ENCODE measurements around the gene HNRNPA3.
A peak's percentile ranks its signal among the peaks of the same experiment; 100 is the strongest.
"Not testable (repeated sequence)": the region's sequence is repeated elsewhere in the genome, so short reads cannot be mapped to it uniquely, and the experiment has no call there.

Gene HNRNPA3

DNA sequence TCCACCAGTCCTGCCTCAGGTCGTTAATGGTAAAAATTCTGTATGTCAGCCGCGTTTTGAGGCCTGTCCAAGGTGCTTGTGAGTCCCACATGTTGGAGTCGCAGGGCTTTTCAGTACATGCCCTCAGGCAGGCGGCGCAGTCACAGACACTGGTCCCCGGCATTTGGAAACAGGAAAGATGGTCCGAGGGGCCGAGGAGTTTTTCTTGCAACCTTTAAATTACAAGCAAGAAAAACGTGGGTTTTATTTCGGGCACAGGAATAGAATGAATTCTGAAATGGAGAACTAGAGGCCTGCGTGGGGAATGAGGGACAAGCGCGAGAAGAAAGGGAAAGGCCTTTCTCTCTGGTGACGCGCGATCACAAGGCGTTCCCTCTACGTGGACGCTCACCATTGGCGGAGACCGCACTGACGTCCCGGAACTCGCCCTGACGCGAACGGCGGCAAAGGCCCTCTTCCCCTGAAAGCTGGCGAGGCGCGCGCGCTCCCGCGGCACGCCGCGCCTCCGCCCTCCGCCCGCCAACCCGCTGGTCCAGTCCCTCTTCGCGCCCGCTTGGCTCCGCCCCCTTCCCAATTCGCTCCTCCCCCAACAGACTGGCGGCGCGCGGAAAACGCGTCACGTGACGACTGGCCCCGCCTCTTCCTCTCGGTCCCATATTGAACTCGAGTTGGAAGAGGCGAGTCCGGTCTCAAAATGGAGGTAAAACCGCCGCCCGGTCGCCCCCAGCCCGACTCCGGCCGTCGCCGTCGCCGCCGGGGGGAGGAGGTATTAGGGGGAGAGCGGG lies at the start of gene HNRNPA3:
Gene HNRNPA3, plus strand, starts transcription at position 689 of the 785 bp plus-strand sequence. Its CDS starts 6 bp downstream, at position 695.
- DNase-seq (ENCODE audit: low read depth), result peak; percentile 99

DNA sequence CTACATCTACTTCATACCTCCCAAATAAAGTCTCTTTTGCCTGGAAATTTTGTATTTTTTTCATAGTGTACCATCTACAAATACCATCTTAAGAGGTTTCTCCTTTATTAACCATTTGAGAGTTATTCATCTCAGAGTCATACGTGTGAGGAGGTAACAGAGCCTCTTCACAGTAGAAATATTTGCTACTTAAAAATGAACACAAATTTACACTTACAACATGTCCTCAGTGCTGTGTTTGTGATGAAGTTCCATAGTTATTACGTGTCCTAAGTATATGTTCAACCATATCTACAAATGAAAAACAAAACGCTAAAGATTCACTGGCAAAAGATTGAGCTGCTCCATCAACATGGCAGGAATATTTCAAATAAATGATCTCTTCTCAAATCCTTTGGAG lies 48.5 kb upstream of the HNRNPA3 start:
- DNase-seq (ENCODE audit: low read depth), result no peak

GRCh38 chr2:177164584-177165052 lies 48.0 kb upstream of the HNRNPA3 start:
- peak; percentile 67 for DNase-seq (ENCODE audit: low read depth)

DNA sequence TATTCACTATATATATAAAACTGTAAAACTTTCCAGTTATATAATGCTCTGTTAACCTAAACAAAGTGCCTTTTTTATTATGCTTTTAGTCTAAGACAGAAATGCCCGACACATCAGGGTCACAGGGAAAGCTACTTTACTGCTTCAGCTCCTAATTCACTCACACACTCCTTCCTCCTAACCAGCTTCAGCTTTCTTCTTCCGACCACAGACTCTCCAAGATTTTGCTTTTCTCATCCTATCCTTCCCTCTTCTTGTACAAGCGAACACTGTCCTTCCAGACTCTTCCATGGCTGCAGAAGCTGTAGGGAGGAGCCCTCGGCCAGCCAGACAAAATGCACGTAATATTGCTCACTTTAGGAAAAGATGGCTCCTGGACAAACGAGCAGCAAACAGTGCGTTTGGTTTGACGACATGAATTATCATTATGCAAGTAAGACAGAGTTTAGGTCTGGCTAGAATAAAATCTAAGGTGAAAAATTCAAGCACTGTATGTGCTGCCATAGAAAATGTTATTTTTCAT lies 47.5 kb upstream of the HNRNPA3 start:
- no peak for DNase-seq (ENCODE audit: low read depth)

DNA sequence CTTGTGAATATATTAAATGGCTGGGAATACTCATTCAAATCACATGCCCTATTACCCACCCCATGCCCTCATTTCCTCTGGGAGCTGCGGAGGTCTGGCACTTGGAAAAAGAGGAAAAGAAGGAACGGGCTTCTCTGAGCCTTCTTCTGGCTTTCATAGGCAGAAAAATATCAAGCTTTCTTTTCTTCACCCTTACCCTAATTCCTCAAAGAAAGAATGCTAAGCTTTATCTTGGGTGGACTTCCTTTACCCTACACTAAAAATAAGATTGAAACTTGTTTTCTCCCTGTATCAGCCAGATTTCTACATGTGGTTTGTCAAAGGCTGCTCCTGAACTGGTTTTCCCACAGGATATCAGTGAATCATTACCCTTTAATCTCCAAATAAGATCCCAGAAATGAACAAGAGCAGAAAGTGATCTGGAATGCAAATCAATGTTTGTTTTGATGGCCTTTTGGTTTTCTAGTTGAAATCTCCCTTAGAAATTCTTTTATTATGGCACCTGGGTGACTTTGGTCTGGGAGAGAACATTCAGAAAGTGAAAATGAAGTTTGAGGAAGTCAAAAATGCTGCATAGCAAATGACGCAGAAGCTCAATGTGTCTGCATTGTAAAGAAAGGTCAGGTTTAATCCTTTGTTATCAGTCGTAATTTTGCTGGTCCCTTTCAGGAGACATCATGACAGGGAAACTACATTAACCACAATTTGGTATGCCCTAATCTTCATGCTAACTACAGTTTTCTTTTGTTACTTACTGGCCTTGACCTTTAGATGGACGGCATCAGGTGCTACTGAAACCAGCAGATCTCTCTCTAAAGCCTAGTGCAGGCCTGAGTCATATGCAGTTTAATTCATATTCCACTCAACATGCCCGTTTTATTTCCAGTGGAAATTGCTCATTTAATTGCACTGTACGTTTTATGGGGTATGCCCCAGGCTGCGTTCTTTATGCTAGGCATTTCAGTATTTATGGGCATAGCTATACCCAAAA lies 46.6 kb upstream of the HNRNPA3 start:
- no peak for DNase-seq (ENCODE audit: low read depth)

- DNase-seq (ENCODE audit: low read depth), result no peak
These were observed 42.6 kb upstream of the HNRNPA3 start for GRCh38 chr2:177169810-177170514.

DNA sequence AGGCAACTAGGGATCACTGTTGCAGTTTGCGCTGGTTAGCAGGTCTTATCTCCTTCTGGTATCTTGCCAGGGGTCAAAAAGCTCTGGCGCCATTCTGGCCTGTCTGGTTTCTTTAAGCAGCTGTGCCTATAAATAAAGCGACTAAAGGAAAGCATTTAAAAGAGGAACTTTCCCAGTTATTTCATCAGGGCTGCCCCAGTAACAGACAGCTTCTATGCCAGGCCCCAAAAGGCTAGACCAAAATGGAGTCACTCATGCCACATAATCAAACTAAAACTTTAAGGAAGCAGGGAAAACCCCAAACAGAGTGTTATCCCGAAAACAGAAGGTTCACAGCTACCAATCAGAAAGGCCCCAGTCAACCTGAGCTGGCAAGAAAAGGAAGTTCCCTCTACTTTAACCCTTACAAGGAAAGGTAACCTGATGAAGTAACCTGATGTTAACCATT lies 41.2 kb upstream of the HNRNPA3 start:
- DNase-seq (ENCODE audit: low read depth), result no peak

- DNase-seq (ENCODE audit: low read depth), result no peak
These were observed 40.3 kb upstream of the HNRNPA3 start for GRCh38 chr2:177172034-177172880.

DNA sequence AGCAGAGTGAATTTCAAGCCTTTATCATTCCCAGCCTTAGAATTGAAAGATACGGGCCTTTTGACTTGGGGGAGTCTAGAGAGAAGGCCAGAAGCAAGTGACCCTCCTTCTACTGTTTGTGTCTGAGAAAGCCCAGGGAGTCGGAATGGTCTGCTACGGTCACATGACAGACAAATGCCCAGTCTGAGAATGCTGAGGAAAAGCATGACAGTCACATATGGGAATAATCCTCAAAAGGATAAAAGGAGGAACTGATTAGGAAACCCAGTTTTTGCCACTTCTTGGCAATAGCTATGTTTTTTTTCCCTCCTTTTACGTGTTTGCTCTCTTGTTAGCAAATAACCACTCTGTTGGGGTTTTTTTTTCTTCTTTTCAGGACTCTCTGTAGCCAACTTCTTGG lies 38.1 kb upstream of the HNRNPA3 start:
- no peak for DNase-seq (ENCODE audit: low read depth)

DNA sequence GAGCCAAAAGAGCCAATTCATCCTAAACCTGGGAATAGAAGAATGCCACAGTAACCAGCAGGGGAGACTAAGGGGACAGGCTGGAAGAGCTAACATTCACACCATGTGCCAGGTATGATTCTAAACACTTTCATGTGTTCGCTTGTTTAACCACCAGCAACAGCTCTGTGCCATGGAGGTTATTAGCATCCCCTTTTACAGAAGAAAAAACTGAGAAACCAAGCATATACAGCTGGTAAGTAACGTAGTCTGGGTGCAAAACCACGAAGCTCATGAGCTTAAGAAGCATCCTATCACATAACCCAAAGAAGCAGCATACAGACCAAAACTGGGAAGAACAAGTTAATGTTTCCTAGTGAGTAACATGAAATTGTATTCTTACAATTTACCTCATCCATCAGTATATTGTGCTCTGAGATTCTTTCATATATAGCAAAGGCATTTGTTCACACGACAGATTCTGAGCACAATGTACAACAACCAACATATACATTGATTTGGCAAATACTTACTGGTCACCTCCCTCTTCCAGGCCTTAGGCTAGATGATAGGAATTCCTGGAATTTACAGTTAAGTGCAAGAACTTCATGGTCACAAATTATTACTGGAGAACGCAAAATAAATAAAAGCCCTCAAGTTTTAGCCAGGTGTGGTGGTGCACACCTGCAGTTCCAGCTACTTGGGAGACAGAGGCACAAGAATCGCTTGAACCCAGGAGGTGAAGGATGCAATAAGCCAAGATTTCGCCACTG lies 36.5 kb upstream of the HNRNPA3 start:
- no peak for DNase-seq (ENCODE audit: low read depth)

- no peak for DNase-seq (ENCODE audit: low read depth)
These were observed 33.8 kb upstream of the HNRNPA3 start for GRCh38 chr2:177178797-177179196.

- DNase-seq (ENCODE audit: low read depth), result no peak
These were observed 33.4 kb upstream of the HNRNPA3 start for GRCh38 chr2:177179227-177179626.

- DNase-seq (ENCODE audit: low read depth), result not testable (repeated sequence)
These were observed 32.9 kb upstream of the HNRNPA3 start for GRCh38 chr2:177179671-177180070.

DNA sequence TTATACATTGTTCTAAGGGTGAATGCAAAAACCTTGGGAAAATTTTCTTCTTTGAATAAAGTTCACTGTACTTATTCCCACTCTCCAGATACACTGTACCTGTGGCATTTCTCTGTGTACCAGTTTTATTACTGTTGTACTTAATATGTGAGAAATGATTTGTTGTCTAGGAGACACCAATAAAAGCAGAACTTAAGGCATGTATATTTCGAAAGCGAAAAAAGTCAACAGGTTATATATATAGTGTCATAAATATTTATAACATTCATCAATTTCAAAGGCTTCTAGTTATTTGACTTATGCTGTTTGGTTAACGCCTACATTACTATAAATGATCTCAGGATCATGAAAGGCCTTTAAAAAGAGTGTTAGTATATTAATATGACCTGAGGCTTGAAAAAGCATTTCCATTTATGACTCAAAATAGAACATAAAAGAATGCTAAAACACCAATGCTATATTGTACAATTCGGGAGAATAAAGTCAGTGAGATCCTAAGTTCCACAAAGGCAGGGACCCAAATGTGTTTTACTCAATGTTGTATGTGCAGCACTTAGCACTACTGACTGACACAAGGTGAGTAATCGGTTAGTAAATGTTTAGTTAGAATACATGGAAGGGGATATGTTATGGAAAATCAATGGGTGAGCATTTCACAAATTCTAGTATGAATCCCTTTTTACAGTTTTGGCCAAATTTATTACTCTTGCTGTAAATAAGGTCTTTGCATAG lies 32.2 kb upstream of the HNRNPA3 start:
- DNase-seq (ENCODE audit: low read depth), result no peak

- no peak for DNase-seq (ENCODE audit: low read depth)
These were observed 28.7 kb upstream of the HNRNPA3 start for GRCh38 chr2:177183860-177184259.

DNA sequence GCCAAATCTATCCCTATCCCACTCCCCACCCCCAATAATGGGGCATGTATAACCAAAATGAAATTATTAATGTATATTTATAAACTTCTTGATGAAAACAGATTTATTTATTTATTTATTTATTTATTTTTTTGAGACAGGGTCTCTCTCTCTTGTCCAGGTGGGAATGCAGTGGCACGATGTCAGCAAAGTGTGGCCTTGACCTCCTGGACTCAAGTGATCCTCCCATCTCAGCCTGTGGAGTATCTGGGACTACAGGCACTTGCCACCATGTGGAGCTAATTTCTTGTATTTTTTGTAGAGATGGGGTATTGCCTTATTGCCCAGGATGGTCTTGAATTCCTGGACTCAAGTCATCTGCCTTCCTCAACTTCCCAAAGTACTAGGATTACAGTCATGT lies 28.0 kb upstream of the HNRNPA3 start:
- DNase-seq (ENCODE audit: low read depth), result no peak

DNA sequence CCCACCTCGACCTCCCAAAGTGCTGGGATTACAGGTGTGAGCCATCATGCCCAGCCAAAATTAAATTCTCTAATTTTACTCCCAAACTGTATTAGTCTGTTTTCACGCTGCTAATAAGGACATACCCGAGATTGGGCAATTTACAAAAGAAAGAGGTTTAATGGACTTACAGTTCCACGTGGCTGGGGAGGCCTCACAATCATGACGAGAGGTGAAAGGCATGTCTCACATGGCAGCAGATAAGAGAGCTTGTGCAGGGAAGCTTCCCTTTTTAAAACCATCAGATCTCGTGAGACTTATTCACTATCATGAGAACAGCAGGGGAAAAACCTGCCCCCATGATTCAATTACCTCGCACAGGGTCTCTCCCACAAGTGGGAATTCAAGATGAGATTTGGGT lies 26.6 kb upstream of the HNRNPA3 start:
- DNase-seq (ENCODE audit: low read depth), result not testable (repeated sequence)

DNA sequence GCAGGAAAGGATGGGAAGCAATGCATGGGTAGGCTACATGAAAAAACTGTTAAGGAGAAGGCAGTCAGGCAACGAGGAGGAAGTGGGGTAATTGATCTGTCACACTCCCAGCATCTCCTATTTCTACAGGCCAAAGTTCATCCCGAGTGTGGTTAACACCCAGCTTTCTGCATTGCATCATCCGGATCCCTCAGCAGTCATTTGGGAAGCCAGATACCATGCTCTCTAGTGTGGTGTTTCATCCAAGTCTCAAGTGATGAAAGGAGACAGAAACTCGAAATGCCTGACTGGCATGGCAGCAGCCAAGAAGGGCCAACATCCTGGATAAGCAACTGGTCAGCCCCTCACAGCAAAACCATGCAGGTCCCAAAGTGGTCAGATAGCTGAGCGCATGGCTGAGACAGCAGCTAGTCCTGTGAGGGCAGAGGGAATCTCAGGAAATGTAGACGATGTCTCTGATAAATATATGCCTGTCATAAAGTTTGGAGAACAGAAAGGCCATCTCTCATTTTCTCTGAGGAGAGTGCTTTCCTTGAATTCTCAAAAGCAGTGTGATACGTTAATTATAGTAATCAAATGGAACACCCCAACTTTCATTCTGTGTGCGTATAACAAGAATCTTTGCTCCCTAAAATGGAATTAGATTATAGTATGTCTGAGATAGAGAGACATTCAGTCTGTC lies 24.8 kb upstream of the HNRNPA3 start:
- no peak for DNase-seq (ENCODE audit: low read depth)
